ENCODE measurements around the gene COL5A1. TPM values are rescaled to one million over a fixed set of nuclear protein-coding genes. Genes with fewer than 3 reads are reported as not detected.

COL5A1 gene
- total RNA-seq, 4 donors from 2014 or later = 13.3 to 55.0 (median 27.0) TPM

- DNase-seq (ENCODE audit: low spot score) = no peak
- no peak for ATAC-seq (ENCODE audit: low FRiP score)
- no peak for TF ChIP-seq CTCF (IDR thresholded peaks at IDR 0.05)
Measured at GRCh38 chr9:134811673-134812342, 170.2 kb downstream of the COL5A1 start.

GRCh38 chr9:134812343-134812673, 170.7 kb downstream of the COL5A1 start:
- DNase-seq (ENCODE audit: low spot score) = no peak
- TF ChIP-seq CTCF (IDR thresholded peaks at IDR 0.05) = no peak
- no peak for ATAC-seq (ENCODE audit: low FRiP score)

- TF ChIP-seq CTCF (IDR thresholded peaks at IDR 0.05) = no peak
- DNase-seq (ENCODE audit: low spot score) (no peak), ATAC-seq (ENCODE audit: low FRiP score) (no peak)
Measured at GRCh38 chr9:134813841-134814240, 172.2 kb downstream of the COL5A1 start.

GRCh38 chr9:134814598-134815215, 173.1 kb downstream of the COL5A1 start:
- no peak for DNase-seq (ENCODE audit: low spot score)
- TF ChIP-seq CTCF (IDR thresholded peaks at IDR 0.05) = no peak
- no peak for ATAC-seq (ENCODE audit: low FRiP score)

GRCh38 chr9:134815435-134816214, 174.0 kb downstream of the COL5A1 start:
- no peak for TF ChIP-seq CTCF (IDR thresholded peaks at IDR 0.05)
- ATAC-seq (ENCODE audit: low FRiP score) (no peak), DNase-seq (ENCODE audit: low spot score) (no peak)

- TF ChIP-seq CTCF (IDR thresholded peaks at IDR 0.05) = no peak
- no peak for DNase-seq (ENCODE audit: low spot score)
- ATAC-seq (ENCODE audit: low FRiP score) = no peak
Measured at GRCh38 chr9:134816264-134816663, 174.7 kb downstream of the COL5A1 start.
